ENCODE results near the gene RNF31. TPM values are rescaled to one million over a fixed set of nuclear protein-coding genes. Genes with fewer than 3 reads are reported as not detected.
A peak's percentile ranks its signal among the peaks of the same experiment; 100 is the strongest.

RNF31 gene
- total RNA-seq, 1 donor from 2014 or later = 52.6 TPM

- no peak for DNase-seq (ENCODE audit: low read depth)
These were observed 35.0 kb downstream of the RNF31 start for GRCh38 chr14:24182110-24182882.

GRCh38 chr14:24183014-24183481 lies 35.8 kb downstream of the RNF31 start:
- DNase-seq (ENCODE audit: low read depth) = no peak

- no peak for DNase-seq (ENCODE audit: low read depth)
These were observed 37.0 kb downstream of the RNF31 start for GRCh38 chr14:24184104-24184970.

DNA sequence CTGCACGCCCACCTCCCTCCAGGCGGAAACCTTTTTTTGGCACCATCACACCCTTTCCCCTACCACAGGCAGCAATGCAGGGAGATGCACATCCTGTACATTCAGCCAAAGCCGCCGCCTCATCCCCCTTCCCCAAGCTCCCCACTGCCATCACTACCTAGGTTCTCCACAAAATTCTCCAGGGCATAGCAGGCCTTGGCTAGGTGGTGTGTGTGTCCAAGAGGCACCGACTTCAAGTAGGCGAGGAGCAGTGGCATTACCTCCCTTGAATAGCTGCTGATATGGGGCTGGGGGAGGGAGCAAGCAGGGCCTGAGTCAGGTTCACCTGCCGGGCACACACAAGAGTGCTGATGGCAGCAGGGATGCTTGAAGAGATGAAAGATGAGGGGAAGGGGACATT lies 37.7 kb downstream of the RNF31 start:
- DNase-seq (ENCODE audit: low read depth) = no peak

DNA sequence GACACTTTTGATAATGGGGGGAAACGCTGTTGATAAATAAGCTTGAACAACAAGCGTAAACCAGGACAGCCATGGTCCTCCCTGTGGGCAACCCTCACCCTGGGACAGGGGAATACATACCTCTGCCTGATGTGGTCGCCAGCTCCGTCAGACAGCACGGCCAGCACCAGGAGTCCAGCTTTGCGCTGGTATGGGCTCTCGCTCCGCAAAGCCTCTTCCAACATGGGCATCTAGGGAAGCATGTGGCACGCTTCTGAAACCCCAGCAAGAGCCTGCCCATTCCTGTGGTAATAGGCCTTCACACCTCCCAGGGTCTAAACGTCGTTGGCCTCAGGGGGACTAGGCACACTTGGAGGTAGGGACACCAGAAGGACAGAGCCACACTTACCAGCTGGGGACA lies 38.4 kb downstream of the RNF31 start:
- no peak for DNase-seq (ENCODE audit: low read depth)

DNA sequence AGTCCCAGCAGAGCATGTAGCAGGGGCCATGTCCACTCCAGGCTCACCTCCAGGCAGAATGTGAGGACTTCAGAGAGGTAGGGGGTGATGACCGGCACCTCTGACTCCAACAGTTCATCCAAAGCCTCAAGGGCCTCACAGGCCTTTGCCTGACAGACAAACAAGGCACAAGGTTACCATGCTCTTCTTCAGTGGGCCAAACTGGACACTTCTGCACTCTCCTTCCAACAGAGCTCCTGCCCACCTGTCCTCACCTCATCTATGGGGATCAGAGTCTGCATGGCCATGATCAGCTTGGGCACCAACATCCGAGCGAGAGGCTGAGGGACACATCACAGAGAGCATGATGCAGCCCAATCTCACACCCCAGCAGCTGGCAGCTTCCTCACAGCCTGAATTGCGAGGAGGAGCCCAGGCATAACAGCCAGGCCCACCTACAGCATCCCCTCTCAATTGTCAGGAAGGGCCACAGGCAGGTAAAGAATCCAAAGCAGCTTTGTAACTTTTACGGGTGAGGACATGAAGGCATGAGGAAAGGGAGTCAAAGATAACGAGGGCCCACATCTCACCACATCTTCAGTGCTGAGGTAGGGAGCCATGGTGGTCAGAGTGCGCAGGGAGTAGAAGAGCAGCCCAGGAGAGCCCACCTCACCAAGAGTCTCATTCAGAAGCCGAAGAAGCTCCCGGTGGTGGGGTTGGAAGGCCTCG lies 39.7 kb downstream of the RNF31 start:
- DNase-seq (ENCODE audit: low read depth) = no peak

DNA sequence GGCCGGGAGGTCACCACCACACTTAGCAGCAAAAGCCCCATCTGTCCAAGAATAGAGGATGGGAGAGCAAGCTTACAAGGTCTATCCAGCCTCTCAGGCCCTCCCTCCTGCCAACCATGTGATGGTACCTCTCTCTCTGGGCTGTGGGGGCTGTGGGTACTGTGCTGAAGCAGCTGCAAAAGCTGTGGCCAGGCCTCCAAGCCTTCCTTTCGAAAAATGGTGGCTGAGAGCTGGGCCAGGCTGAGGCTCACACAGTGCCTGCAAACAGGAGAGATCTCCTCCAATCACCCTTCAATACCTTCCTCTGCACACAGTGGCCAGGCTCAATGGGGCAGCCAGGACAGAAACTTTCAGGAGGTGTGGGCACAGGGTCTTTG lies 40.2 kb downstream of the RNF31 start:
- DNase-seq (ENCODE audit: low read depth) = no peak

DNA sequence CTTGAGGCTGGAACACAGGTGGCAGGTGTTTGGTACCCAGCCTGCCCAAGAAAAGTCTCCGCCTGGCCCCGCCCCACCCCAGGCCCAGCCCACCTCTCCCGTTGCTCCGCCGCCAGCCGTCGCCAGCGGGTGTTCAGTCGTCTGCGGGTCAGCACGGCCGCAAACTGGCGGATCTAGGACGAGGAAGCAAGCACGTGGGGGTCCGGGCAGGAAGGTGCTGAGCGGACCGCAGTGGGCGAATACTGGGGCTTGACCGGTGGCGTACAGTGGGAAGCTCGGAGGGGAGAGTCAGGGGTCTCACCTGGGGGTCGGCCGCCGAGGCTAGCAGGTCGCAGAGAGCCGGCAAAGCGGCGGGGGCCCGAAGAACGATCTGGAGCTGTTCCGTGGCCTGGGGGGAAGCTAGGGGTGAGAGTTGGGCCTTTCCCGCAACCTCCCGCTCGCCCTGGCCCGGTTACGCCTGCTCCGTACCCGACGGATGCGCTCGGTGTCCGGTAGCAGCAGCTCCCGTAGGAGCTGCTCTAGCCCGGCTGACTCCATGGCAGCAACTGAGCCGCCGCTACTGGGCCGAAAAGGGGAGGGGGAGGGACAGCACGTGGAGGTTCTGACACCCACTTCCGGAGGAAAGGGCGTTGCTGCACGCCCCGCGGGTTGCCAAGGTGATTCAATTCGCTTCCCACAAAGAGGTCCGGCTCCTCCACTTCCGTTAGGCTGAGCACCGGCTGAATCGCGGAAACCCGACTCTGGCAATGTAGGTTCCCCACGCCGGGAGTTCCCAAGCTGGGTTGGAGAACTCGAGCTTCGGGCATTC lies 41.2 kb downstream of the RNF31 start, which contains the start of gene IPO4:
Gene IPO4 (minus strand): TSS at position 566 of the 808 bp plus-strand sequence. CDS start 29 bp downstream, at position 537.
- DNase-seq (ENCODE audit: low read depth) = peak; percentile 94

GRCh38 chr14:24189059-24189375 lies 41.7 kb downstream of the RNF31 start:
- no peak for DNase-seq (ENCODE audit: low read depth)

DNA sequence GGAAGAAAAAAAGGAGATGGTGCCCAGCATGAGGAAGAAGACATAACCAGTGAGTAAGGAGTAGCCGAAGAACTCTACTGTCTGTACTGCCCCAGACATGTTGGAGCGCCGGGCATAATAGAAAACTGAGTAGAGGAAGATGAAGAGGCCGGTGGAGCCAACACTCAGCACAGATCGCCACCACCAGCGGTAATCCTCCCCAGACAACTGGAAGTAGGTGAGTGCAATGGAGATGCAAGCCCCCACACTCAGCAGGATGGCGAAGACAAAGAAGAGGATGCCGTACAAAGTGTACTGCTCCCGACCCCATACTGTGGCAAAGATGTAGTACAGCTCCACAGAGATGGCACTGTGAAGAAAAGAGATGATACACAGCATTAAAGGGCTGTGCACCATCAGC lies 42.2 kb downstream of the RNF31 start:
- DNase-seq (ENCODE audit: low read depth) = no peak

- DNase-seq (ENCODE audit: low read depth) = no peak
These were observed 43.1 kb downstream of the RNF31 start for GRCh38 chr14:24190416-24190815.

- DNase-seq (ENCODE audit: low read depth) = no peak
These were observed 45.6 kb downstream of the RNF31 start for GRCh38 chr14:24192933-24193332.

DNA sequence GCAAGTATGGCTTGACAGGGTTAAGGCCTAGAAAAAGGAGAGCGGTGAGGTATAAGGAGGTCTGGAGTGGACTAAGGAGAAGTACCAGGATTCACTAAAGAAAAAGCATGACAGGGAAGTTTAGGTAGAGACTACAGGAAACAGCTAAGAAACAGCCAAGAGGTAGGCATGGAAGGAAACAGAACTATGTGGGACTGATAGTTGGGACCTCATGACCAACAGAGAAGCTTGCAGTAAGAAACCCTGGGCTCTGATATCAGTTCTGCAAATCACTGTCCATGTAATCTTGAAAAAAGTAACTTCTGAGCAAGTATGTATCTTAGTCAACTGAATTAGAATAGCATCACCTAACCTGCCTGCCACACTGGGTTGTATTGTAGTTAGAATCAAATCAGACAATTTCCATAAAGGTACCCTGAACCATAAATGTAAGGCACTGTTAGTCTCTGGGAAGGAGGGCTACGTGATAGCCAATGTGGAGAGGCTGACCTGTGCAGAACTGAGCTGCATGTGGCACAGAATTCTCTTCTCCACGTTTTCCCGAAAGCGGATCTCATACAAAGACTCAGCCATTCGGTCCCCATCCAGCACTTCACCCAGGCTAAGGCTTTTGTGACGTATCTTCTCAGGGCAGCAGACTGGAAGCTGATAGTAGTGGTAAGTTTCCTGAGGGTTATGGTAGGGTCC lies 47.0 kb downstream of the RNF31 start:
- DNase-seq (ENCODE audit: low read depth) = no peak

- DNase-seq (ENCODE audit: low read depth) = no peak
These were observed 47.5 kb downstream of the RNF31 start for GRCh38 chr14:24194873-24195185.

DNA sequence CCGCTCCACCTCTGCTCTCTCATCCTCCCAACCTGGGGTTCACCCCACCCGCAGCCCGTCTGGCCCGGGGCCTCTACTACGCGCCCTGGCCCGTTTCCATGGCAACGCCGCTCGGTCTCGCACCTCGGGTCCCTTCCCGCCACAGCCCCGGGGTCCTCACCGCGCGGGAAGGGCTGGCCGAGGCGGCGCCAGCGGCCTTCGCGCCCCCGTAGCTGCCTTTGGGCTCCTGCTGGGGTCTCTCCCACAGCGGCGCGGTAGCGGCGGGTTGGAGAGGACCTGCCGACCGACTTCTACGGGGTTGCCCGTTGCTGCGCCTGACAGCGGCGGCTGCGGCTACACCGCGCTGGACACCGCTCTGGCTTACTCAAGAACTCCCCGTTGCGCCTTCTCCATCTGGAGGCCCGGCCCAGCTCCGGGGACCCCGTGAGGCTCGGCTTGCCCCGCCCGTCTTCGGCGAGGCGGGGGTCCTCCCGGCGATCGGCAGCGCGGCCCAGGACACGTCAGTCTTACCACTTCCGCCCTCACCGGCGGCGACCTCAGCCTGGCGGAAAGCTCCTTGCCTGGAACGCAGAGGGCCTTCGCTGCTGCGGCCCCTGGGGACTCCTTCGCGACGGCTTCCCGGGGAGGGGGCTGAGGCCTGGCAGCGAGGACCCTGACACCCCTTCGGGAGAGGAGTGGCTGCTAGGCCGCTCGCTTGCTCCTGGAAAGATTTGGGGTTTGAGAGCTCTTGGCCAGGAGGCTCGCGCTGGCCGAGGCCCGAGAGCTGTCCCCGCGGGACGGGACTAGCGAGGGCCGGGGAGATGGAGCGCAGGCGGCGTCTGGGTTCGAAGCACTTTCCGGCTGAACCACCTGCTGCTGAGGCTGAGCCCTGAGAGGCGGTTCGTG lies 48.1 kb downstream of the RNF31 start, which contains the start of gene TM9SF1:
Gene TM9SF1 (minus strand): TSS at position 256 of the 885 bp plus-strand sequence. CDS start 422 bp downstream, outside the sequence.
- DNase-seq (ENCODE audit: low read depth) = peak; percentile 72

GRCh38 chr14:24196071-24197055 lies 49.1 kb downstream of the RNF31 start:
- no peak for DNase-seq (ENCODE audit: low read depth)

- no peak for DNase-seq (ENCODE audit: low read depth)
These were observed 49.8 kb downstream of the RNF31 start for GRCh38 chr14:24197056-24197450.

DNA sequence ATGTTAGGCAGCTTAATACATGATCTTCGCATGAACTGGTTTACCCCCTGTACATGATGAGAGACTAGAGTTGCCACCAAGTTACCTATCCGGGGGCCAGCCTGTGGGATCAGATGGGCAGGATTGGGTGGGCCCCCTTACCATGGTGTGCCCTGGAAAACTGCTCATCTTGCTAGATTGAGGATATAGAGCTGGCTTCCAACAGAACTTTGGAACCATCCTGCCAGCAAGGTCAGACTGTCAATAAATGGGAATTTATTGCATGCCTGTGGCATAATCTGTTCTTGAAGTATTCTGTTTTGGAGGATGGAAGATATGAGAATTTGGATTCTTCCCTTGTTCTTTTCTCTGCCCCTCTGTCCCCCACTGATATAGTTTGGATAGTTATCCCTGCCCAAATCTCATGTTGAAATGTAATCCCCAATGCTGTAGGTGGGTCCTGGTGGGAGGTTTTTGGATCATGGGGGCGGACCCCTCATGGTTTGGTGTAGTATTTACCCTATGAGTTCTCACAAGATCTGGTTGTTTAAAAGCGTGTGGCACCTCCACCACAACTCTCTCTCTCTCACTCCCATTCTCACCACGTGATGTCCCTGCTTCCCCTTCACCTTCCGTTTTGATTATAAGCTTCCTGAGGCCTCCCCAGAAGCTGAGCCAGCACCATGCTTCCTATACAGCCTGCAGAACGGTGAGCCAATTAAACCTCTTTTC lies 51.7 kb downstream of the RNF31 start:
- no peak for DNase-seq (ENCODE audit: low read depth)

All from renal cortical epithelial cell (primary cell).